Spleen (tissue), 11 donors: ENCODE data around the gene CNP. TPM values are rescaled to one million over a fixed set of nuclear protein-coding genes. Genes with fewer than 3 reads are reported as not detected.

Experiments
- DNase-seq: peaks from one replicate; pipeline ENCODE4 v3.0.0-alpha.2; 2020
- H3K27ac ChIP-seq, 8 donors: fragments of 200-600 bp; sonication (generic) in 7 of 8; 1 replicate in 4 of 8; 2 replicates in 4 of 8; pipeline versions ENCODE4 v1.5.0 to v1.8.0; 2016 to 2021; ENCODE audit warnings: inconsistent platforms in 4 of 8, mild to moderate bottlenecking in 4 of 8, moderate library complexity in 1 of 8
- H3K27me3 ChIP-seq, 7 donors: fragments of 200-600 bp; sonication (generic) in 6 of 7; replicated peaks in 1 of 7; 1 replicate in 4 of 7; 2 replicates in 3 of 7; pipeline versions ENCODE4 v1.5.0 to v1.8.0; 2016 to 2021; ENCODE audit warnings: inconsistent platforms in 3 of 7, mild to moderate bottlenecking in 1 of 7
- H3K36me3 ChIP-seq, 6 donors: fragments of 200-600 bp; sonication (generic) in 5 of 6; 1 replicate in 4 of 6; 2 replicates in 2 of 6; pipeline versions ENCODE4 v1.5.0 to v1.8.0; 2016 to 2021; ENCODE audit warnings: inconsistent platforms in 2 of 6
- H3K4me1 ChIP-seq, 6 donors: fragments of 200-600 bp; sonication (generic) in 5 of 6; 1 replicate in 3 of 6; 2 replicates in 3 of 6; pipeline versions ENCODE4 v1.5.0 to v1.8.0; 2016 to 2021; ENCODE audit warnings: inconsistent platforms in 3 of 6
- H3K4me3 ChIP-seq, 8 donors: fragments of 200-600 bp; sonication (generic) in 7 of 8; 1 replicate in 4 of 8; 2 replicates in 4 of 8; pipeline versions ENCODE4 v1.5.0 to v1.8.0; 2016 to 2021; ENCODE audit warnings: inconsistent platforms in 4 of 8, mild to moderate bottlenecking in 4 of 8, moderate library complexity in 2 of 8
- H3K9me3 ChIP-seq, 8 donors: fragments of 200-600 bp; sonication (generic) in 7 of 8; 1 replicate in 4 of 8; 2 replicates in 4 of 8; pipeline versions ENCODE4 v1.5.0 to v1.8.0; 2016 to 2021; ENCODE audit warnings: inconsistent platforms in 4 of 8
- CTCF ChIP-seq, 11 experiments: fragments of 200-600 bp in 7 of 11; fragments of 450-650 bp in 4 of 11; sonication (generic) in 4 of 11; IDR thresholded peaks in 8 of 11; conservative IDR thresholded peaks in 3 of 11; 1 replicate in 7 of 11; 2 replicates in 4 of 11; pipeline versions ENCODE4 v1.4.0 to v1.8.0; 2016 to 2021; ENCODE audit warnings: antibody characterized with exemption in 11 of 11, inconsistent platforms in 4 of 11, mild to moderate bottlenecking in 1 of 11
- POLR2A ChIP-seq, 3 donors: fragments of 450-650 bp; IDR thresholded peaks; one replicate each; pipeline ENCODE4 v1.5.1; 2017; ENCODE audit warnings: antibody characterized with exemption in 3 of 3, mild to moderate bottlenecking in 1 of 3
- POLR2AphosphoS5 ChIP-seq, 3 donors: sonication (generic); formaldehyde crosslinking; IDR thresholded peaks; one replicate each; pipeline ENCODE4 v1.5.1; 2017; ENCODE audit warnings: antibody characterized with exemption in 3 of 3
- WGBS, 5 donors: extraction: QIAGEN DNeasy Blood & Tissue Kit in 3 of 5; methylation state at CpG; one replicate each; pipeline versions ENCODE4 v1.1.5 to v1.1.7; 2013 to 2018; 5-methylcytosine and 5-hydroxymethylcytosine counted together
- intact Hi-C: fragments of 100-400 bp; cut with DNase I; formaldehyde crosslinking; loops from one replicate; pipeline ENCODE4 v1.15.0; 2023; ENCODE audit warnings: low total_unique reads
- polyA plus RNA-seq, 3 donors: library from polyadenylated mRNA; stranded (reverse); fragments of 200-250 nt; gene quantifications; one replicate each; pipeline ENCODE4 v1.2.1, GENCODE V29; 2013
- total RNA-seq, 7 donors: library from RNA; depleted of rRNA in 3 of 7; stranded (reverse); fragments of >200 nt in 3 of 7; fragmentation: NEBNext Ultra II Directional in 4 of 7; extraction: Animal tissue kit (Norgen Biotek cat#: 25700) in 4 of 7; gene quantifications; one replicate each; pipeline versions ENCODE4 v1.1.0 to v1.2.1, GENCODE V29; 2016 to 2021
- donor health status: healthy with polysubstance abuse.
- donor health status: DM: no; HTN: no; CAD: no; lungs with moderate emphysema.
- donor health status: DM: no; HTN: no; CAD: no.
- donor health status: Bipolar disorder and iron deficiency.
- donor health status: healthy.
- donor health status: DM: no; HTN: no; CAD: no.
- donor health status: DM: yes; HTN: yes; CAD: no.

Gene CNP
- total and polyA plus RNA-seq, 10 donors, result 22.3 to 49.8 (median 41.7) TPM

- Histone ChIP-seq H3K27ac (peak overlapping the region; percentile 89 to 96 (median 94)), H3K27me3 (no peaks in the 10 kb centered on the region), H3K4me3 (peak overlapping the region; percentile 75 to 98 (median 92)), H3K9me3 (no peaks in the 10 kb centered on the region), H3K4me1 (peaks cover 41 to 91% (median 81%) of the 10 kb centered on the region in 6 donors), H3K36me3 (peaks cover 0 to 17% (median 0%) of the 10 kb centered on the region in 6 donors)
- TF ChIP-seq POLR2AphosphoS5 (IDR thresholded peaks at IDR 0.05) (no peak), POLR2A (IDR thresholded peaks at IDR 0.05) (no peak), CTCF (IDR thresholded peaks at IDR 0.05 in 8 of 11, conservative IDR thresholded peaks at IDR 0.05 in 3 of 11) (no peak)
- DNase-seq, result peak; percentile 70
- intact Hi-C loops, result loop anchor here (10.0 kb wide), 1 partner anchor 52 kb away; the partner anchor contains the start of gene CNP
- WGBS, 5 donors, result 5 to 8% (median 6%) methylated on average over 12 of the region's 12 CpGs
Observed at GRCh38 chr17:42016411-42016831, 49.8 kb downstream of the CNP start.

DNA sequence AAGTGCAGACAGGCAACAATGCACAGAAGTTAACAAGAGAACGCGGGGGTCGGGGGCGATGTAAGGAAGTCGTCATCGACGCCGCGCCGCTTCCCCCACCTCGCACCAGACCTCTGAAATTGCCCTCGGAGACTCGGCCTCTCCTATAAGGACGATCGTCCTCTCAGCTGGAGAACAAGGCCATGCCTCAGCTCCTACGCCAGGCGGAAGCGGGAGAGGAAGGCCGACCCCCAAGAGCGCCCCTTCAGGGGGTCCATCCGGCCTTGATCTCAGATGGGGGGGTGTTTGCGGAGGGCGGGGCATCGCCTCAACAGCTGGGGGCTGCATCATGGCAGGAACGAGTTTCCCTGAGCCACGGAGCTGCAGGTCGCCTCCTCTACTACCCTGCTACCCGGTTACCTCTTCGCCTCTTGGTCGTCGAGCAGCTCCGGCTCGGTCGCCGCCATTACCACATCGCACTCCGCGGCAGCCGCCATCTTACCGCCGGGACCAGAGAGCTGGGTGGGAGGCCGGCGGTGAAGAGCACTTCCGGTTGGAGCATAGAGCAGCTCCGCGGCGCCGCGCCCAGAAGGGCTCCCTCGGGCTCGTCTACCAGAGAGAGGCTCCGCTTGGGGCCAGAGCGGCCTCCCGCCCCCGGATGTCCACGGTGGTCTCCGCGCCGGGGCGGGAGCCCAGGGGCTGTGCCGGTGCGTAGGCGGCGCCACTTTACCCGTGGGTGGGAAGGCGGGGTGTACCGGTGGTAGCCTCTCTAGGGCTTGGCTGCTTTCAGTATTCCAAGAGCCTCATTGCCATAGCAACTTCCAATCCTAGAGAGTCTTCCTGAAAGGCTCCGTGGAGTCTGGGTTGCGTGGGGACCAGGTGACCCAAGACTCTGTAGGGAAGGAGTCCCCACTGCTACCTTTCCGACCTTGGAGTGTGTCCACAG, 50.6 kb downstream of the CNP start, which contains the start of gene DNAJC7:
Gene DNAJC7 (minus strand): TSS at position 499 of the 925 bp plus-strand sequence. CDS start 23 bp downstream, at position 476.
- Histone ChIP-seq H3K9me3 (no peaks in the 10 kb centered on the region), H3K36me3 (peaks cover 0 to 25% (median 4%) of the 10 kb centered on the region in 6 donors), H3K27ac (peak within 1 kb of the TSS; percentile 89 to 96 (median 94)), H3K27me3 (no peaks in the 10 kb centered on the region), H3K4me1 (peaks cover 41 to 91% (median 80%) of the 10 kb centered on the region in 6 donors), H3K4me3 (peak within 1 kb of the TSS; percentile 75 to 98 (median 92))
- intact Hi-C loops, result loop anchor here (10.0 kb wide), 1 partner anchor 52 kb away; the partner anchor contains the start of gene CNP
- TF ChIP-seq POLR2A (IDR thresholded peaks at IDR 0.05), result peak in 2 of 3 donors; percentile 2 to 55
- TF ChIP-seq CTCF (IDR thresholded peaks at IDR 0.05 in 8 of 11, conservative IDR thresholded peaks at IDR 0.05 in 3 of 11), result peak in 4 of 11 experiments; percentile 6 to 30 (median 13)
- peak; percentile 85 to 94 (median 89) for TF ChIP-seq POLR2AphosphoS5 (IDR thresholded peaks at IDR 0.05)
- peak; percentile 99 for DNase-seq
- WGBS, 5 donors, result 0 to 1% (median 0%) methylated on average over 51 to 70 of the region's 70 CpGs

- 8 to 12% (median 9%) methylated on average over 11 of the region's 11 CpGs for WGBS, 5 donors
- H3K9me3 ChIP-seq, result no peaks in the 10 kb centered on the region
- H3K4me1 ChIP-seq, result peaks cover 36 to 91% (median 76%) of the 10 kb centered on the region in 6 donors
- TF ChIP-seq POLR2A (IDR thresholded peaks at IDR 0.05), result no peak
- no peak for TF ChIP-seq CTCF (IDR thresholded peaks at IDR 0.05 in 8 of 11, conservative IDR thresholded peaks at IDR 0.05 in 3 of 11)
- no peak for TF ChIP-seq POLR2AphosphoS5 (IDR thresholded peaks at IDR 0.05)
- H3K27ac ChIP-seq, result peak overlapping the region; percentile 89 to 96 (median 94)
- H3K27me3 ChIP-seq, result no peaks in the 10 kb centered on the region
- intact Hi-C loops, result loop anchor here (10.0 kb wide), 1 partner anchor 53 kb away; the partner anchor contains the start of gene CNP
- DNase-seq, result peak; percentile 72
- peak overlapping the region; percentile 75 to 98 (median 92) for H3K4me3 ChIP-seq
- H3K36me3 ChIP-seq, result peaks cover 0 to 31% (median 11%) of the 10 kb centered on the region in 6 donors
Observed at GRCh38 chr17:42017866-42018200, 51.2 kb downstream of the CNP start.
